Panc1 (cell line): ENCODE measurements around the gene RB1.

Experiments
- POLR2AphosphoS5 ChIP-seq: IDR thresholded peaks from 2 replicates; pipeline ENCODE4 v1.6.1; 2012; ENCODE audit warnings: mild to moderate bottlenecking, low read depth, low read length, moderate library complexity
- SIN3A ChIP-seq: IDR thresholded peaks from 2 replicates; pipeline ENCODE4 v1.6.1; 2012; ENCODE audit warnings: low read depth, mild to moderate bottlenecking, low read length, moderate library complexity, borderline replicate concordance; ENCODE audit not compliant: insufficient read depth
- TCF7L2 ChIP-seq: IDR thresholded peaks from 2 replicates; pipeline ENCODE4 v1.6.1; 2011; ENCODE audit warnings: mild to moderate bottlenecking, low read depth, low read length, inconsistent platforms
- TF ChIP-seq, protein P1 (sequence below): fragments of 450-650 bp; IDR thresholded peaks from 2 replicates; pipeline ENCODE4 v1.5.1; 2017; ENCODE audit warnings: mild to moderate bottlenecking

DNA sequence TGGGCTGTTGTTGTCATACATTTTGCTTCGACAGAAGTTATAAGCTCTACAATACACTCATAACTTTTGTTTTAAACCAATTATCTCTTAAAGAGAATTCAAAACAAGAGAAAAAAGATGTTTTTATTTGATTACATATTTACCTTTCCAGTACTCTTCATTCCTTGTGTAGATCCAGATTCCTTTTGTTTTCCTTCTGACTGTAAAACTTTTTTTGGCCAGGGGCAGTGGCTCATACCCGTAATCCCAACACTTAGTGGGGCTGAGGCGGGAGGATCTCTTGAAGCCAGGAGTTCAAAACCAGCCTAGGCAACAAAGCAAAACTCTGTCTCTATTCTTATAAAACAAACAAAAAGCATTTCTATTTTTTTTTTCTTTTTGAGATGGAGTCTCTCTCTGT is 87.7 kb downstream of the RB1 start:
- TF ChIP-seq, protein P1, sequence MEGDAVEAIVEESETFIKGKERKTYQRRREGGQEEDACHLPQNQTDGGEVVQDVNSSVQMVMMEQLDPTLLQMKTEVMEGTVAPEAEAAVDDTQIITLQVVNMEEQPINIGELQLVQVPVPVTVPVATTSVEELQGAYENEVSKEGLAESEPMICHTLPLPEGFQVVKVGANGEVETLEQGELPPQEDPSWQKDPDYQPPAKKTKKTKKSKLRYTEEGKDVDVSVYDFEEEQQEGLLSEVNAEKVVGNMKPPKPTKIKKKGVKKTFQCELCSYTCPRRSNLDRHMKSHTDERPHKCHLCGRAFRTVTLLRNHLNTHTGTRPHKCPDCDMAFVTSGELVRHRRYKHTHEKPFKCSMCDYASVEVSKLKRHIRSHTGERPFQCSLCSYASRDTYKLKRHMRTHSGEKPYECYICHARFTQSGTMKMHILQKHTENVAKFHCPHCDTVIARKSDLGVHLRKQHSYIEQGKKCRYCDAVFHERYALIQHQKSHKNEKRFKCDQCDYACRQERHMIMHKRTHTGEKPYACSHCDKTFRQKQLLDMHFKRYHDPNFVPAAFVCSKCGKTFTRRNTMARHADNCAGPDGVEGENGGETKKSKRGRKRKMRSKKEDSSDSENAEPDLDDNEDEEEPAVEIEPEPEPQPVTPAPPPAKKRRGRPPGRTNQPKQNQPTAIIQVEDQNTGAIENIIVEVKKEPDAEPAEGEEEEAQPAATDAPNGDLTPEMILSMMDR = no peak
- TF ChIP-seq POLR2AphosphoS5 (no peak), SIN3A (no peak), TCF7L2 (no peak)
